ENCODE measurements around the gene CAPRIN1. TPM values are rescaled to one million over a fixed set of nuclear protein-coding genes. Genes with fewer than 3 reads are reported as not detected.
A peak's percentile ranks its signal among the peaks of the same experiment; 100 is the strongest.

CAPRIN1 gene
- total RNA-seq, 1 donor from 2014 or later = 97.9 TPM

DNA sequence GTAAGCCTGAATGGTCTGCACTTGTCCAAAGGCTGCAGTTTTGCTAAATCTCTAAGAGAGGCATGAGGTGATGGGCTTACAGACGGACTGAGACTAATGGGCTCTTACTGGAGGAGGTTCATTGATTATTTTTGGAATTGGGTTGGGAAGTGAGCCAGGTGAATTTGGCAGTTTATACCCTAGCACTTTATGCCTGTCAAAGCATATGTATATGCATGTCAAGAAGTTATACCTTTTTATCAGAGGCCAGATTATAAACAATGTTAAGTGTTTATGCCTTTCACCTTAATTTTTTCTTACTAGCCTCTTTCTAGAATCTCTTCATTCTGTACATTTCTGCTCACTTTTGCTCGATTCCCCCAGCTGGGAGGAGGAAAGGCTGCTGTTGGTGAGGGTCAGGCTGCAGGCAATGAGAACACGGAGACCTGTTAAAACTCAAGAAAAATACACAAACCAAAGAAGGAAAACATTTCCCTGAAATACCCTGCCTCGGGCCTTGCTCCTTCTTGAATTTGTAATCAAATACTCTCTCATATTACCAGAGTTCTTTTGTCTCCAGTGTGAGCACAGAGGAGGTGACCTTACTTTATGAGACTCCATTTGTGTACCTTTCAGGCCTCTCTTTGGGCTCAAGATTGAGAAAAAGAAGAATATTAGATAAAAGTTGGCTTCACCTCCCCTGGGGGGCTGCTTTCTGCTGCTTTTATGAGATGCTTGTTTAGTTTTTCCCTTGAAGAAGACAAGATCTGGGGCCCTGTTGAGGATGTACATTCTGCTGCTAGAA lies 73.5 kb downstream of the CAPRIN1 start:
- DNase-seq (ENCODE audit: low read depth) = no peak
- FAIRE-seq = no peak
- TF ChIP-seq CTCF (IDR thresholded peaks at IDR 0.05; ENCODE audit: insufficient read depth, low read length, severe bottlenecking) = no peak
- Histone ChIP-seq H3K4me3 (ENCODE audit: low read depth, low read length) (no peak overlapping the region), H3K36me3 (ENCODE audit: control insufficient read depth, insufficient read depth, low read length) (peaks cover 10% of the 10 kb centered on the region), H3K27me3 (ENCODE audit: control insufficient read depth, insufficient read depth, low read length) (no peaks in the 10 kb centered on the region)

GRCh38 chr11:34126959-34127848 lies 75.7 kb downstream of the CAPRIN1 start:
- Histone ChIP-seq H3K27me3 (ENCODE audit: control insufficient read depth, insufficient read depth, low read length) (no peaks in the 10 kb centered on the region), H3K4me3 (ENCODE audit: low read depth, low read length) (no peak overlapping the region), H3K36me3 (ENCODE audit: control insufficient read depth, insufficient read depth, low read length) (peaks cover 11% of the 10 kb centered on the region)
- FAIRE-seq (no peak), DNase-seq (ENCODE audit: low read depth) (peak; percentile 70)
- TF ChIP-seq CTCF (IDR thresholded peaks at IDR 0.05; ENCODE audit: insufficient read depth, low read length, severe bottlenecking) = no peak

- no peak overlapping the region for H3K4me3 ChIP-seq (ENCODE audit: low read depth, low read length)
- DNase-seq (ENCODE audit: low read depth) (no peak), FAIRE-seq (no peak)
- no peaks in the 10 kb centered on the region for H3K27me3 ChIP-seq (ENCODE audit: control insufficient read depth, insufficient read depth, low read length)
- peaks cover 18% of the 10 kb centered on the region for H3K36me3 ChIP-seq (ENCODE audit: control insufficient read depth, insufficient read depth, low read length)
- TF ChIP-seq CTCF (IDR thresholded peaks at IDR 0.05; ENCODE audit: insufficient read depth, low read length, severe bottlenecking) = no peak
Measured at GRCh38 chr11:34128824-34129223, 77.3 kb downstream of the CAPRIN1 start.

GRCh38 chr11:34132261-34132965 lies 80.9 kb downstream of the CAPRIN1 start:
- no peak for DNase-seq (ENCODE audit: low read depth)
- TF ChIP-seq CTCF (IDR thresholded peaks at IDR 0.05; ENCODE audit: insufficient read depth, low read length, severe bottlenecking) = no peak
- H3K36me3 ChIP-seq (ENCODE audit: control insufficient read depth, insufficient read depth, low read length) = peaks cover 35% of the 10 kb centered on the region
- no peak for FAIRE-seq
- H3K27me3 ChIP-seq (ENCODE audit: control insufficient read depth, insufficient read depth, low read length) = no peaks in the 10 kb centered on the region
- H3K4me3 ChIP-seq (ENCODE audit: low read depth, low read length) = no peak overlapping the region

DNA sequence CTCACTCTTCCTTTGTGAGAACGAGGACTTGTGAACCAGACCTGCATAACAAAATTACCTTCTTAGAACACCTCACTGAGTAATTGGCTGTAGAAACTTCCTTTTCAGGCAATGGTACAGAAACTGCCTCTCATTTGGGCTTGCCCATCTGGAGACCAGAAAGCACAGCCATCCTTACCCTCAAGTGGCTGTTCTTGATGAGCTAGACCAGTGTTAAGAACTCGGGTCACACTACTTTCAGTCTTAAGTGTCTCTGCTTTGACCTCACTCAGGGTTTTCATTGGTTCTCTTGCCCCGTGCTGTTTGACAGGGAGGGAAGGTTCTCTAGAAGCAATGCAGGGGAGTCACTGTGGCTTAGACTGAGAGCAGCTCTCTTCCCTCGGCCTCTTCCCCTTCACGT lies 83.2 kb downstream of the CAPRIN1 start:
- TF ChIP-seq CTCF (IDR thresholded peaks at IDR 0.05; ENCODE audit: insufficient read depth, low read length, severe bottlenecking) = no peak
- H3K36me3 ChIP-seq (ENCODE audit: control insufficient read depth, insufficient read depth, low read length) = peaks cover 43% of the 10 kb centered on the region
- FAIRE-seq (no peak), DNase-seq (ENCODE audit: low read depth) (no peak)
- H3K4me3 ChIP-seq (ENCODE audit: low read depth, low read length) = no peak overlapping the region
- no peaks in the 10 kb centered on the region for H3K27me3 ChIP-seq (ENCODE audit: control insufficient read depth, insufficient read depth, low read length)
